ENCODE data around the gene MRGPRD. TPM values are rescaled to one million over a fixed set of nuclear protein-coding genes. Genes with fewer than 3 reads are reported as not detected.

Gene MRGPRD
- total RNA-seq, 2 experiments from 2014 or later: not detected

DNA sequence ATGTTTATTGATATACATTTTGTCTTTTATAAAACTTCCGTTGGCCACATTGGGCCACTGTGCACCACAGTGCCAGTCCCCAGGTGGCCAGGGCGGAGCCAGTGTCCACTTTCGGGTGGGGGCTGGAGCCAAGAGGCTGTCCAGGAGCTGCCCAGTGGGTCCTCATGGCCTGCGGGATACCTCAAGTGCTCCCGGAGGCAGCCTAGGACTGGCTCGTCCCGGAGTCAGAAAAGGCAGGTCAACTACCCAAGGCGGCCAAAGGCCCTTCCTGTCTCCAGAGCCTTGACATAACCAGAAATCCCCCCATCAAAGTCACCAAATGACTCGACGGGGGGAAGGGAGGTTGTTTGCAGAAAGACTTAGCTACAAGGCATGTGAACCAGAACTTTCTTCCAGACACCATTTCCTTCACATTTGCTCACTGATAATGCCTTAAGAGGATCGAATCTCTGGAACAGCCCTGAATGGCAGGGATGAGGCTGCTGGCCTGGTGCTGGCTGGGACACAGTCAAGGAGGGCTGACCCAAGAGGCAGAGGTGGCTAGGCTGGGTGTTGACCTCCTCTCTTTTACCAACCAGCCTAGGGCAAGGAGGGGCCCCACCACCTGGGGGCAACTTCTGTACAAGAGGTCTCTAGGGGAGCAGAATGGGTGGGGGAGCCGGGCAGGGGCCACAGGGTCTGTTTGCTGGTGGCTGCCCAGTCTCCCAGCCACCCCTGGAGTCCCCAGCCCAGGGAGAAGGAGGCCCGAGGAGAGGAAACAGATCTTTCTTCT, 23.8 kb upstream of the MRGPRD start:
- intact Hi-C loops (cut with micrococcal nuclease; ENCODE audit: unreplicated experiment): no loop called here
- no peak overlapping the region for H2AFZ ChIP-seq (ENCODE audit: low read length)
- no peaks in the 10 kb centered on the region for H3K9me3 ChIP-seq (ENCODE audit: low read length)
- no peak overlapping the region for H3K4me2 ChIP-seq (ENCODE audit: low read length)
- no peaks in the 10 kb centered on the region for H3K9me2 ChIP-seq (ENCODE audit: insufficient read depth, low read length)
- H3K79me2 ChIP-seq (ENCODE audit: insufficient read depth, low read depth, low read length): no peaks in the 10 kb centered on the region
- no peak overlapping the region for H3K4me3 ChIP-seq (ENCODE audit: low read depth, low read length, poor library complexity, severe bottlenecking)
- TF ChIP-seq, protein P1, sequence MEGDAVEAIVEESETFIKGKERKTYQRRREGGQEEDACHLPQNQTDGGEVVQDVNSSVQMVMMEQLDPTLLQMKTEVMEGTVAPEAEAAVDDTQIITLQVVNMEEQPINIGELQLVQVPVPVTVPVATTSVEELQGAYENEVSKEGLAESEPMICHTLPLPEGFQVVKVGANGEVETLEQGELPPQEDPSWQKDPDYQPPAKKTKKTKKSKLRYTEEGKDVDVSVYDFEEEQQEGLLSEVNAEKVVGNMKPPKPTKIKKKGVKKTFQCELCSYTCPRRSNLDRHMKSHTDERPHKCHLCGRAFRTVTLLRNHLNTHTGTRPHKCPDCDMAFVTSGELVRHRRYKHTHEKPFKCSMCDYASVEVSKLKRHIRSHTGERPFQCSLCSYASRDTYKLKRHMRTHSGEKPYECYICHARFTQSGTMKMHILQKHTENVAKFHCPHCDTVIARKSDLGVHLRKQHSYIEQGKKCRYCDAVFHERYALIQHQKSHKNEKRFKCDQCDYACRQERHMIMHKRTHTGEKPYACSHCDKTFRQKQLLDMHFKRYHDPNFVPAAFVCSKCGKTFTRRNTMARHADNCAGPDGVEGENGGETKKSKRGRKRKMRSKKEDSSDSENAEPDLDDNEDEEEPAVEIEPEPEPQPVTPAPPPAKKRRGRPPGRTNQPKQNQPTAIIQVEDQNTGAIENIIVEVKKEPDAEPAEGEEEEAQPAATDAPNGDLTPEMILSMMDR (conservative IDR thresholded peaks at IDR 0.05; ENCODE audit: low read length): no peak
- no peak for TF ChIP-seq EZH2phosphoT487 (IDR thresholded peaks at IDR 0.05; ENCODE audit: borderline replicate concordance, low read depth, low read length)
- H3K27ac ChIP-seq (ENCODE audit: low read depth, low read length, poor library complexity, severe bottlenecking): no peak overlapping the region
- DNase-seq (ENCODE audit: low spot score): no peak
- POLR2A ChIA-PET: no interaction called here
- CTCF ChIA-PET (ENCODE audit: unreplicated experiment): no interaction called here
- BruUV-seq (replicated peaks): no TSS peak
- no peaks in the 10 kb centered on the region for H3K36me3 ChIP-seq (ENCODE audit: insufficient read depth, low read length)
- H4K20me1 ChIP-seq (ENCODE audit: insufficient read depth, low read length): no peaks in the 10 kb centered on the region
- no peaks in the 10 kb centered on the region for H3K4me1 ChIP-seq (ENCODE audit: insufficient read depth, low read length, poor library complexity, severe bottlenecking)

DNA sequence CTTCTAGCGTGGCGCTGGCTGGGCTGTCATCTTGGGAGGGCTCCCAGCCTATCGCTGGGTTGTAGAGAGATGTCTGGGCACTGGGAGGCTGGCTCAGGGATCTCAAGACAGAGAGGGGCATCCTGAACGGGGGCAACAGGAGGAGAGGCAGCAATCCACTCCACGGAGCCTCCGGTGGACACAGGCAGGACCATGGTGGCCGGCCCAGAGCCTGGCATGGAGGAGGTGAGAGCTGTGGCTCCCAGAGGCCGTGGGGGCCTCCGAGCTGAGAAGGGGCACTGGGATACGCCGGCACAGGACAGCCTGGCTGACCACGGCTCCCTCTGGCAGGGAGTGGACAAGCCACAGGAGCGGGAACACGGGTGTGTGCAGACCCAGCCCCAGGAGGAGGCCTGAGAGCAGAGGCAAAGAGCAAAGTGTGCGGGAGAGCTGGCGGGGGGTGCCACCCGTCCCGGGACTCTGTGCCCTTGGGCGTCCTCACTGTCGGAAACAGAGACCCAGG, 23.1 kb upstream of the MRGPRD start:
- H3K9me3 ChIP-seq (ENCODE audit: low read length): no peaks in the 10 kb centered on the region
- TF ChIP-seq EZH2phosphoT487 (IDR thresholded peaks at IDR 0.05; ENCODE audit: borderline replicate concordance, low read depth, low read length): no peak
- TF ChIP-seq, protein P1 (conservative IDR thresholded peaks at IDR 0.05; ENCODE audit: low read length): no peak
- no peak overlapping the region for H2AFZ ChIP-seq (ENCODE audit: low read length)
- DNase-seq (ENCODE audit: low spot score): no peak
- intact Hi-C loops (cut with micrococcal nuclease; ENCODE audit: unreplicated experiment): no loop called here
- no peak overlapping the region for H3K27ac ChIP-seq (ENCODE audit: low read depth, low read length, poor library complexity, severe bottlenecking)
- H3K4me1 ChIP-seq (ENCODE audit: insufficient read depth, low read length, poor library complexity, severe bottlenecking): no peaks in the 10 kb centered on the region
- no TSS peak for BruUV-seq (replicated peaks)
- ChIA-PET CTCF (ENCODE audit: unreplicated experiment) (no interaction called here), POLR2A (no interaction called here)
- no peaks in the 10 kb centered on the region for H4K20me1 ChIP-seq (ENCODE audit: insufficient read depth, low read length)
- no peaks in the 10 kb centered on the region for H3K36me3 ChIP-seq (ENCODE audit: insufficient read depth, low read length)
- no peak overlapping the region for H3K4me2 ChIP-seq (ENCODE audit: low read length)
- no peaks in the 10 kb centered on the region for H3K79me2 ChIP-seq (ENCODE audit: insufficient read depth, low read depth, low read length)
- no peak overlapping the region for H3K4me3 ChIP-seq (ENCODE audit: low read depth, low read length, poor library complexity, severe bottlenecking)
- H3K9me2 ChIP-seq (ENCODE audit: insufficient read depth, low read length): no peaks in the 10 kb centered on the region

DNA sequence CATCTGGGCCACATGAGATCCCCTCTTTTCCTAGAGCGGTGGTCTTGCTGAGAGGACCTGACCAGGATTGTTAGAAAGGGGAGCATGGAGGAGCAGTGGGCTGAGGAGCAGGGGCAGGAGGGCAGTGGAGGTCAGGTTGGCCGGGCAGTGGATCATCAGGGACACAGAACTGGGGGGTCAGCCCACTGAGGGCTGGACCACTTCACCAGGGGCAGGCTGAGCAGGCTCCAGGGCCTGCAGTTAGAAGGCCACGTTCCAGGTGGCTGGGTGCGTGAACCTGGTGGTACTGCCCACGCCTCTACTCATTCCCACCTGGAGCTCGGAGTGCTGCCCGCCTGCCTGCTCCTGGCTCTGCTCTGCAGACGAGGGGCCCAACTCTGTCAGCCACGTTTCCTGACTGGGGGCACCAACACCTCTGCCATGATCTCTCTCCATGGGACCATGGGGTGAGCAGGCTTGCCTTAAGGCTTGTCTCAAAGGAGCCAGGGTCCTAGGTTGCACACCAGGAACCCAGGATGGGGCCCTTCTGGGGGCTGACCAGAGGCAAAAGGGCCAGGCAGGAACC, 22.6 kb upstream of the MRGPRD start:
- H3K4me2 ChIP-seq (ENCODE audit: low read length): no peak overlapping the region
- ChIA-PET POLR2A (no interaction called here), CTCF (ENCODE audit: unreplicated experiment) (no interaction called here)
- no peak overlapping the region for H2AFZ ChIP-seq (ENCODE audit: low read length)
- intact Hi-C loops (cut with micrococcal nuclease; ENCODE audit: unreplicated experiment): no loop called here
- H3K27ac ChIP-seq (ENCODE audit: low read depth, low read length, poor library complexity, severe bottlenecking): no peak overlapping the region
- H3K9me2 ChIP-seq (ENCODE audit: insufficient read depth, low read length): no peaks in the 10 kb centered on the region
- H3K36me3 ChIP-seq (ENCODE audit: insufficient read depth, low read length): no peaks in the 10 kb centered on the region
- no peaks in the 10 kb centered on the region for H4K20me1 ChIP-seq (ENCODE audit: insufficient read depth, low read length)
- H3K4me1 ChIP-seq (ENCODE audit: insufficient read depth, low read length, poor library complexity, severe bottlenecking): no peaks in the 10 kb centered on the region
- no peaks in the 10 kb centered on the region for H3K9me3 ChIP-seq (ENCODE audit: low read length)
- no peak overlapping the region for H3K4me3 ChIP-seq (ENCODE audit: low read depth, low read length, poor library complexity, severe bottlenecking)
- DNase-seq (ENCODE audit: low spot score): no peak
- BruUV-seq (replicated peaks): no TSS peak
- H3K79me2 ChIP-seq (ENCODE audit: insufficient read depth, low read depth, low read length): no peaks in the 10 kb centered on the region
- TF ChIP-seq, protein P1 (conservative IDR thresholded peaks at IDR 0.05; ENCODE audit: low read length): no peak
- no peak for TF ChIP-seq EZH2phosphoT487 (IDR thresholded peaks at IDR 0.05; ENCODE audit: borderline replicate concordance, low read depth, low read length)
